ENCODE data around the gene FAAP24.
"Not testable (repeated sequence)": the region's sequence is repeated elsewhere in the genome, so short reads cannot be mapped to it uniquely, and the experiment has no call there.

The FAAP24 gene

DNA sequence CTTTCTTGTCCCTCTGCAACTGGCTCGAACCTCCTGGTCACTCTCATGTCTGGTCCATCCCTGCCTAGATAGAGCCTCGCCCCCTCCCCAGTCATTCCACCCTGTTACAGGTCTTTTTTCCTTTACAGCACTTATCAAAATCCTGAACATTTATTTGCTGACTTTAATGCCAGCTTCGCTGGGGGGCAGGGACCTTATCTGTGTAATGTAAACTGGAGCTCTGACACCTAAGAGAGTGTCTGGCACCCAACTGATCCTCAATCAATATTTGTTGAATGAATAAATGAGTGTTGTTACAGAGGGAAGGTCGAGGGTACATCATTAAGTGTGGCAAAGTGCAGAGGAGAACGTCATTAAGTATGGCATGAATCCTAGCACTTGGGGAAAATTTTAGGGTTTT, 16.7 kb downstream of the FAAP24 start:
- H3K27ac ChIP-seq, result no peak overlapping the region
- TF ChIP-seq, protein P1, sequence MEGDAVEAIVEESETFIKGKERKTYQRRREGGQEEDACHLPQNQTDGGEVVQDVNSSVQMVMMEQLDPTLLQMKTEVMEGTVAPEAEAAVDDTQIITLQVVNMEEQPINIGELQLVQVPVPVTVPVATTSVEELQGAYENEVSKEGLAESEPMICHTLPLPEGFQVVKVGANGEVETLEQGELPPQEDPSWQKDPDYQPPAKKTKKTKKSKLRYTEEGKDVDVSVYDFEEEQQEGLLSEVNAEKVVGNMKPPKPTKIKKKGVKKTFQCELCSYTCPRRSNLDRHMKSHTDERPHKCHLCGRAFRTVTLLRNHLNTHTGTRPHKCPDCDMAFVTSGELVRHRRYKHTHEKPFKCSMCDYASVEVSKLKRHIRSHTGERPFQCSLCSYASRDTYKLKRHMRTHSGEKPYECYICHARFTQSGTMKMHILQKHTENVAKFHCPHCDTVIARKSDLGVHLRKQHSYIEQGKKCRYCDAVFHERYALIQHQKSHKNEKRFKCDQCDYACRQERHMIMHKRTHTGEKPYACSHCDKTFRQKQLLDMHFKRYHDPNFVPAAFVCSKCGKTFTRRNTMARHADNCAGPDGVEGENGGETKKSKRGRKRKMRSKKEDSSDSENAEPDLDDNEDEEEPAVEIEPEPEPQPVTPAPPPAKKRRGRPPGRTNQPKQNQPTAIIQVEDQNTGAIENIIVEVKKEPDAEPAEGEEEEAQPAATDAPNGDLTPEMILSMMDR (conservative IDR thresholded peaks at IDR 0.05), result no peak

DNA sequence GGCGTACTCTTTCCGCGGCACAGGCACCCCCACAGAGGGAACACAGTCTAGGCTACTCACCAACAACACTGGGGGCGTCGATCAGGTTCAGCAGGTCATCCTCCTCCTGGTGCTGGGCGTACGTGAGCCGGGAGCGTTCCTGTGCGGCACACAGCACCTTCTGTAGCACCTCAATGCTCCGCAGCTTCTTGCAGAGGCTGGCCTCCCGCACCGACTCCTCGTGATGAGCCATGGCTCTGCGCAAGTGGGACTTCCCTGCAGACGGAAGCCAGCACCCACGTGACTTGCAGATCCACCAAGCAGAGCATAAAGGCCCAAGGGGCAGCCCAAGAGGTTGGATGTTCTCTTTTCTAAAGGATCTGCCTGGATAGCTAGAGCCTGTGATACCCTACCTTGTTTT, 23.9 kb downstream of the FAAP24 start:
- H3K27ac ChIP-seq, result not testable (repeated sequence)

DNA sequence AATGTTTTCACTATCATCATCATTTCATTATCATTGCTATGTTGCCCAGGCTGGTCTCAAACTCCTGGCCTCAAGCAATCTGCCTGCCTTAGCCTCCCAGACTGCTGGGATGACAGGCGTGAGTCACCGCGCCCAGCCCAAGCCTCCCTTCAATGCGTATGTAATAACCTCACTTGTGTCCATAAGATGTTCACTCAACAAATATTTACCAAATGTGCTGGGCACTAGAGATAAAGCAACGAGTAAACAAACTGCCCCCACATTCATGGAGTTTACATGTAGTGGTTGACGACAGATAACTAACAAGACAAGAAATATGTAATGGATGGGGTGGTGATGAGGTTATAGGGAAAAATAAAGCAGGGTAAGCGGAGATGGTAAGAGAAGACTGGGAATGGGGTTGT, 25.0 kb downstream of the FAAP24 start:
- H3K27ac ChIP-seq, result not testable (repeated sequence)

DNA sequence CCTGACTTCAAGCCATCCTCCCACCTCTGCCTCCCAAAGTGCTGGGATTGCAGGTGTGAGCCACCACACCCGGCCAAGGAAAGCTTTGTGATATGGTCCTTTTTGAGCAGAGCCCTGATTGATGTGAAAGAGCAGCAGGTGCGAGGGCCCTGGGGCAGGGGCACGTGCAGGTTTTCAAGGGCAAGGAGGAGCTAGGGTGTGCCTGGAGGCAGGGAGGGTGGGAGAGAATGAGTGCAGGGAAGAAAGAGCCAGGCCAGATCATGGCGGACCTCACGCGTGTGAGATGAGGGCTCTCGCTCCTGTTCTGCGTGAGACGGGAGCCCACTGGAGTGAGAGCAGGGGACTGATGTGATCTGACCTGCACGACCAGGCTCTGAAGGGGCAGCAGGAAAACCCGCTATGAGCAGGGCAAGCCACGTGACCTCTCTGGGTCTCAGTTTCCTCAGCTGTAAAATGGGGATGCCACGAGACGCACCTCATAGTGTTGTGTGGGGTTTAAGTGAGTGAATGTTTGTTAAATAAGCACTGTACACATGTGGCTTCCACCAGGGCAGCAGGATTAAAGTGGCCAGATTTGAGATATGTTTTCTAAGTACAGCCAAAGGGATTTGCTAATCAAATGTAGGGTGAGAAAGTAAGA, 25.8 kb downstream of the FAAP24 start:
- H3K27ac ChIP-seq, result peak overlapping the region; percentile 24
- TF ChIP-seq, protein P1 (conservative IDR thresholded peaks at IDR 0.05), result no peak

DNA sequence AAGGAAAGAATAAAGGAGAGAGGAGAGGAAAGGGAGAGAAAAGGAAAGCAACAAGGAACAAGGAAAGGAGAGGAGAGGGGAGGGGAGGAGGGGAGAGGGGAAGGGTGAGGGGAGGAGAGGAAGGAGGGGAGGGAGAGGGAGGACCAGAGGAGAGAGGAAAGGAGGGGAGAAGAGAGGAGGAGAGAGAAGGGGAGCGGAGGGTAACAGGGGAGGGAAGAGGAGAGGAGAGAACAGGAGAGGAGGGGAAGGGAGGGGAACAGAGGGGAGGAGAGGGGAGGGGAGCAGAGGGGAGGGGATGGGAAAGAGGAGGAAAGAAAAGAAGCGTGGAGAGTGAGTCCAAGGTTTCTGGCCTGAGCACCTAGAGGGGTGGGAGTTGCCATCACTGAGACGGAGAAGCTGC, 26.7 kb downstream of the FAAP24 start:
- TF ChIP-seq, protein P1 (conservative IDR thresholded peaks at IDR 0.05), result no peak

DNA sequence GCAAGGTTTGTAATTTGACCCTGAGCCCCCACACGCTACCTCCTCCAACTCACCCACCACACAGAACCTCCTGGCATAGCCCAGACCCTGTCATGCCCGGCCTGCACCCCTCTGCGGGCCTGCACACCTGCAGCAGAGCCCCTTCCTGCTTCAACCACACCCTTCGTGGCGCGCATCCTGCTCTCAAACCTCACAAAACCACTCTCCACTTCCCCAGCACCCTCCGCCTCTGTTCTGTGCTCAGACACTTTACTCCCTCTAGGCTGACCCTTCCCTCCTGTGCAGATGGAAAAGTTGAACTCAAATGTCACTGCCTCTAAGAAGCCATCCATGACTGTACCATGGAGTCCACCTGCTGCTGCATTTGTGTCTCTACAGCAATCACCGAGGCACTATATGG, 28.5 kb downstream of the FAAP24 start:
- TF ChIP-seq, protein P1 (conservative IDR thresholded peaks at IDR 0.05), result no peak
- H3K27ac ChIP-seq, result peak overlapping the region; percentile 9; the same call in 1 of the 2 replicates

More for the DNA sequence above, 26.7 kb downstream of the FAAP24 start:
- H3K27ac ChIP-seq, result no peak overlapping the region

DNA sequence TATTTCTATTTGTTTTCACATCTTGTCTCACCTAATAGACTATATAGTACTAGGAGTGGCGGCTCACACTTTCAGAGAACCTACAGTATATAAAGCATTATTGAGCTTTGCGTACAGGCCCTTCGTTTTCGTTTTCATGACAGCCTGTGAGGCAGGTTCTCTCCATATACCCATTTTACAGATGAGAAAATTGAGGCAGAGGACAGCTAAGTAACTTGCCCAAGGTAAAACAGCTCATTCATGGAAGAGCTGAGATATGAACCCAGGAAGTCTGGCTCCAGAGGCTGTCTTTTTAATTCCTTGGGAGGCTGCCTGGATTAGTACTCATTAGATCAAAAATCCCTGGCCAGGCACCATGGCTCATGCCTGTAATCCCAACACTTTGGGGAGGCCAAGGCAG, 28.9 kb downstream of the FAAP24 start:
- TF ChIP-seq, protein P1 (conservative IDR thresholded peaks at IDR 0.05), result no peak
- H3K27ac ChIP-seq, result peak overlapping the region; percentile 9; the same call in 1 of the 2 replicates

DNA sequence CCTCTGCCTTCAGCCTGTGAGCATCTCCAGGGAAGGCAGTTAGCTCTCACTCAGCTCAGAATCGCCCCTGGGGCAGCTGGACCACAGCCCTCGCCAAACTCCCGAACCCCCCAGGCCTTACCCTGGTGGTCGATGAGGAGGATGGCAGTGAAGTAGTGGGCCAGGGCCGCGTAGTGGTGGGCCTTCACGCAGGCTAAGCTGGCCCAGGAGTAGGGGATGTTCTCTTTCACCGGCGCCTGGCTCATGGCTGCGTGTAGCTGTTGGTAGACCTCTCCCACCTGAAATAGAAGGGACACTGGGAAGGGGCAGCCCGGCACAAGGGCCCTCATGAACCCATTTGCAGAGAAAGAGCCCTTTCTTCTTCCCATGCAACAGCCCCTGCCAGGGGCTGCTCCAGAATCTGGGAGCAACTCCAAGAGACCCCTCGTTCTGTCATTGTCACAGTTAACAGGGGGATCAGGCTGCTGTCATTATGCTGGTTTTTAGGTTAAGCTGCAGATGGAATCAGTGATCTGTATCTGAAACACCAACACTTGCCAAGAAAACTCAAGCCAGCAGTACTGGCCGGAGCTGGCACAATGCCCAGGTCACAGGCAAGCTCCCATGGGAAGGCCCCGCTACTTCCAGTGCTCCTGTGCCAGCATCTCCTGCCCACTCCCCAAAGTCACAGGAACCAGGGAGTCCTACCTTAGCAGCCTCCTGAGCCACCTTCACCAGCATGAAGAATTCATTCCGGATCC, 30.3 kb downstream of the FAAP24 start:
- H3K27ac ChIP-seq, result peak overlapping the region; percentile 80

DNA sequence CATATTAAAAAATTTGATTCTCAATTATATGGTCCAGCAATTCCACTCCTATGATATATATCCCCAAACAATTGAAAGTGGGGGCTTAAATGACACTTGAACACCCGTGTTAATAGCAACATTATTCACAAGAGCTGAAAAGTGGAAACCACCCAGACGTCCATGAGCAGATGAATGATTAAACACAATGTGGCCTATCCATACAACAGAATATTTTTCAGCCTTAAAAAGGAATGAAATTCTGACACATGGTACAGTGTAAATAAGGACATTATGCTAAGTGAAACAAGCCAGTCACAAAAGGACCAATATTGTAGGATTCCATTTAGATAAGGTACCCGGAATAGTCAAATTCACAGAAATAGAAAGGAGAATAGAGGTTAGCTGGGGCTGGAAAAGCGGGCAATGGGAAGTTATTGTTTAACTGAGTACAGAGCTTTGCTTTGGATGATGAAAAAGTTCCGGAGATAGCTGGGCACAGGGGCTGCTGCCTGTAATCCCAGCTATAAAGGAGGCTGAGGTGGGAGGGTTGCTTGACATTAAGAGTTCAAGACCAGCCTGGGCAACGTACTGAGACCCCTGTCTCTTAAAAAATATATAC, 31.5 kb downstream of the FAAP24 start:
- peak overlapping the region; percentile 80 for H3K27ac ChIP-seq
